HTERT RPE-1 (cell line): ENCODE results near the gene ATP6V1G1.

ENCODE experiments used
- in situ Hi-C: fragments of 300-500 bp; cut with MboI; formaldehyde crosslinking; loops from 4 replicates; pipeline ENCODE4 v1.14.3; 2020; ENCODE audit warnings: low sequenced_read_pairs

The ATP6V1G1 gene

DNA sequence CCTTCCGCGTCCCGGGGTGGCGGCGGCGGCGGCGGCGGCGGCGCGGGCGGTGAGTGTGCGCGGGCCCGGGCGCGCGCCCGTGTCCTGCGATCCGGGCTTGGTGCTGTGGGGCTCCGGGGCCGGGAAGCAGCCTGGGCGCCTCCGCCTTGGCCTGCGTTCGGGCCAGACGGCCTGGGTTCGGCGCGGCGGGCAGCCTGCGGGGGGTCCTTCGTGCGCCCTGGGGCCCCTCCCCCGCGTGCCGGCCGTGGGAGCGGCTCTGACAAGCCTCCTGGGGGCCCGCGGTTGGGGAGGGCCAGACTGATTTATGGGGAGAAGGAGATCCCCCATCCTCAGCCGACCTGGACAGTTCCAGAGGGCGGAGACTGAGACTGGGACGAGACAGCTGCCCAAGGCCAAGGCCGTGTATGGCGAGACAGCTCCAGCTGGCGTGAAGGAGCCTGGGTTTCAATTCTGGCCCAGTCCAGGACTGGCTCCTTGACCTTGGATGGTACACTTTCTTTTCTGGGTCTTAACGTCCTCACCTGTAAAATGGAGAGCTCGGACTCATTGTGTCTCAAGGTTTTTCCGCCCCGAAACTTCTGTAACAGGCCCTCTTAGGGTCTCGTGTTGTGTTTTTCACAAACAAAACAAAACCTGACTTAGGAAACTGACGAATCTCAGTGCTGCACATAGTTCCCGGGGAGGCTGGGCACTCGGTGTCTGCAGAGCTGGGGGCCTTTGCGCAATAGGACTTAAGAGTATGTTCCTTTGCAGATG is 24.1 kb downstream of the ATP6V1G1 start:
- in situ Hi-C loops, result no loop called here

DNA sequence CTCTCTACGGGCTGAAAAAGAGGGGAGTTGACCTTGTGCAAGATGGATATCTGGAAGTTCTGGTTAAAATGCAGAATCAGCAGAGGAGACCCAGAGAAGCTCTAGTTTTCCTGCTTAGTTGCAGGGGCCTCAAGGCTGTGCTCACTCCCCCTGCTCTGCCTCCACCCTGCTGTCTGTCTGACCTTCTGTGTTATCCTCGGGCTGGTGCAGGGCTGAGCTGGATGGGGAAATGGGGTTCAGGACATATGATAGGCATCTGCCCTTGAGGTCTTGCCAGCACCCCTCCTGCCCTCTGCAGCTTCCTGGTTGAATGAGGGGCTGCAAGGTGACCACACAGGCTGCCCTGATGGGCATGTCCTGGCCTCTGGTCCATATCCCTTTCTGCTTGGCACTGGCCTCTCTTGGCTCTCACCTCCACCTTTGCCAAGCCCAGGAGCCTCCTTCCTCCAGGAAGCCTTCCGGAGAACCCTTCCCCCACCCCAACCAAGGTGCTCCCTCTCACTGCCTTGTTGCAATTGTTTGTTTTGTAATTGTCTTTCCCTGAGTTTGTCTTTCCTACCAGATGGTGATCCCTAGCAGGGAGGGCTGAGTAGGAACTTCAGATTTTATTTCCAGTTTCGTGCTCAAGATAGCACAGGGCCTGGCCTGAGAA is 24.8 kb downstream of the ATP6V1G1 start:
- in situ Hi-C loops, result no loop called here

DNA sequence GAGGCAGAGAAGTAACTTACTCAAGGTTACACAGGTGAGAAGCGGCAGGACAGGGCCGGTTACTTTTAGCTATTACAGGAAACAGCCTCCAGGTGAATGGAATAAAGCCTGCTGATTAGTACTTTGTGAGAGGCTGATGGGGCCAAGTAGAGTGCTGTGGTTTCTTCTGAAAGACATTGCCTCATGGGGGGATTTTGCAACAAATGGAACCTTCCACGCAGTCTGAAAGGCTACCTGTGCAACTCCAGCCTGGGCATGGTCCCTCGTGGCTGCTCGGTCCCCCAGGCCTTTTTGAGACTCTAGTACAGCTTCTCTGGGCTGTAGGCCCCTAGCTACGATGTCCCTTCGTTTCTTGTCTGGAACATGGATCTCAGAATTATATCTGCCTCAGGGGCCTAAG is 25.5 kb downstream of the ATP6V1G1 start:
- in situ Hi-C loops, result no loop called here

DNA sequence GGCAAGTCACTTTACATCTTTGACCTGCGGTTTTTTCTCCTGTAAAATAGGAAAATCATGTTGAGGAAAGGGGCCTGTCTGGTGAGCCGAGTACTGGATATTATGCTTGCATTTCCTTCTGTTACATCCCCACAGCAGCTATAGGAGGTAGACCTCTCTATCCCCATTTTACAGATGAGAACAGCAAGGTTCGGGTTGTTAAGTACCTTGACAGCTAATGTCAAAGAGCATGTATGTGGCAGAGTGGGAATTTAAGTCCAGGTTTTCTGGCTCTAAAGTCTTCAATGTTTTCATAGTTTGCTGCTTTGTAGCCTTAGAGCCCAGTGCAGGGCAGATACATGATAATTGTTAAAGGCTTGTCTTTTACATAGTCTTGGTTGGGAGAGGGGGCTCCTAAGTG is 26.4 kb downstream of the ATP6V1G1 start:
- in situ Hi-C loops, result no loop called here

DNA sequence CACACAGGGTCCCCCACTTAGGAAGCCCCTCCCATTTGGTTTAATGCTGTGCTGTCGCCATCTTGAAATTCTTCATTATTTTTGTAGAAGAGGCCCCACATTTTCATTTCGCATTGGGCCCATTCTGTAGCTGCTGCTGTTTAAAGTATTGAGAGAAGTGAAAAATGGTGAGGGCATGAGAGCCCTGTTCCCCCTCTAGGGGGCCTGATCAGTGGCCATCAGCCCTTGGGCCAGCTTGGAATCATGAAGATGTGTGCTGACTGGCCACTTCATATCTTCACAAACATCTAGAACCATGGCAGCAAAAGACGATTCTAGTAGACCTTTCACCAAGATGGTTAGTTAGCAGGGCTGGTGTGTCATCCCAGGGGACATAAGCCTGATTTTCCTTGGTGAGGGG is 26.8 kb downstream of the ATP6V1G1 start:
- in situ Hi-C loops, result no loop called here

DNA sequence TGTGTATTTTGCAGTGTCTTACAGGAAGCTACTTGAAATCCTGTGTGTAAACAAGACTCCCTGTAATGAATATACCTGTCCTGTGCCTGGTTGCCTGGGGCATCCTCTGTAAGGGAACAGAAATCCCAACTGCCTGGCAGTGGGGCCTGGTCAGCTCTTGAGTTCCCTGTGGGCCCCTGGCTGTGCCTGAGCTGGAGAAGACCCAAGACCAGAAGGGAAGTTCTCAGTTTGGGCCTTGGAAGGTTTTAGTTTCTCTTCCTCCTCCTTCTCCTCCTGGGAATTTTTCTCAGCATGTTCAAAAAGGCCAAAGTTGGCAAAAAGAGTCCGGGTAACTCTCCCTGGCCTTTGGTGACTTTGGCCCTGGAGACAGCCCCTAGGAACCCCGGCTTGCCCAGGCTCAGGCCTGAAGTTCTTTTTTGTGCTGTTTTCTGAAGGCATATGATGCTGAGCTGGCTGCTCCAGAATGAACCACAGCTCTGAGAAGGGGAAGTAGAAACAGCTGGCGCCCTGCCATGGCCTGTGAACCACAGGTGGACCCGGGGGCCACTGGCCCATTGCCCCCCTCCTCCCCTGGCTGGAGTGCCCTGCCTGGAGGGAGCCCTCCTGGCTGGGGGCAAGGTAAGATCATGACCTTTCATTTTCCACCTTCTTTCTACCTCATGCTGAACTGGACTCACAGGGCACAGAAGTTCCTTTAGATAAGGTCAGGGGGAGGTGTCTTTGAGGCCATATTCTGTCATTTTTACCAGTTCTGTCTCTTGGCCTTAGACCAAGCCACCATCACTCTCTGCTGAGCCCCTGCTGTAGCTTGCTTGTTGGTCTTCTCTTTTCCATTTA is 29.3 kb downstream of the ATP6V1G1 start:
- in situ Hi-C loops, result no loop called here

DNA sequence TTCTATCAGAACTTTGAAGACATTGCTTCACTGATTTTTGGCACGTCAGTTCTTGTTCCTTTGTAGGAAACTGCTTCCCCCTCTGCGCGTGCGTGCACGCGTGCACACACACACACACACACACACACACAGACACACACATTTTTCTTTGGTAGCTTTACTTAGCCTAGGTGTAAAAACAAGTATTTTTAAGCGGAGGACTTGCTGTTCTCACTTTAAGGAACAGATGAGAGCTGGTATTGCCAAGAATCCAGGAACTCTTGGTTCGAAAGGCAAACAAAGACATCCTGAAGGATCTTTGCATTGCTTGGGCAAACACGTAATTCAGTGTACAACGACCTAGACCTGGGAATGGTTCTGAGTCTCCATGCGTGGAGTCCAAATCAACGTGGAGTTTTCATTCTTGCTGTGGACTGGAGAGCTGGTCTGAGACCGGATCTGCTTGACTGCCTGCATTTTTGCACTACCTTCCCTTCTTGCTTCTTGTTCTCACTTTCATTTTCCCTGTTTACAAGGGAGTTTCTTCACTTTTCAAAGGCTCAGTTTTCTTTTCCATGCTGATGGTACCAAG is 31.7 kb downstream of the ATP6V1G1 start:
- in situ Hi-C loops, result no loop called here

DNA sequence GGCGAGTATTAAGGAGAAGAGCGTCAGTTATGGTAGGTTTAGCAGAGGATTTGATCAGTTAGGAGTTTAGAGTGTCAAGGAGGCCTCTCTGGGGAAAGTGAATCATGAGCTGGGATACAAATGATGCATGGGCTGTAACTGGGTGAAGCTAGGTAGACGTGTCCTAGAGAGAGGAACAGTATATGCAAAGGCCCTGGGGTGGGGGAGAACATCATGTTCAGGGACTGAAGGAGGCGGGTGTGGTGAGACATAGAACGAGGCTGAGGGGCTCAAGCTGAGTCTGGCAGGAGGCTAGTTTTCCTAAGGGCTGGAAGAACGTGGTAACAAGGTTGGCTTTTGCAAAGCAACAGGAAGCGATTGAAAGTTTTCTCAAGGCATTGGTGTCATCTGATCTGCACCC is 34.0 kb downstream of the ATP6V1G1 start:
- in situ Hi-C loops, result no loop called here

DNA sequence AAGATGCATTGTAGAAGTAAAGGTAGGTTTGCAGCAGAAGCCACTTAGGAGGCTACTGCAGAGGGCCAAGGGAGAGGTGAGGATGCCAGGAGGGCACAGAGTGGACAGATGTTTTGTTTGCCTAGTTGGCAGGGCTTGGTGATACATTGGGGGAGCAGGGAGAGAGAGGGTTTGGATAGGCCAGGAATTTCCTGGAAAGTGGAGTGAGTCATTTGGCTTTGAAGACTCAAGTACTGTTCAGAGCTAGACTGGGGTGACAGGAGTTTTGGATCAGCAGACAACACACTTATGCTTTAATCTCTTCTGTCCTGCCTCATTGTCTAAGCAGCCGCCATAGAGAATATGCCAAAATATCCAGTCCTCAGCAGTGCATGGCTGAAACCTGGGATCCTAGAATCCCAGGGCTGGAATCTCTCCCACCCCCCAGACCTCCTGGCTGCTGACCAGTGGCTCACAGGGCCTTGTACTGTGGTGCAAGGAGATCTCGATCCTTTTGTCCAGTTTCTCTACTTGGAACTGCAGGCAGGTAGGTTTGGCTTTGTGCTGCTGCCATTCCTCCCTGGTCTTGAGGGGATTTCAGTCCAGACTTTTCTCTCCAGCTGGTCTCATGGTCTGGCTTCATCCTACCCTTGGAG is 34.5 kb downstream of the ATP6V1G1 start:
- in situ Hi-C loops, result no loop called here

DNA sequence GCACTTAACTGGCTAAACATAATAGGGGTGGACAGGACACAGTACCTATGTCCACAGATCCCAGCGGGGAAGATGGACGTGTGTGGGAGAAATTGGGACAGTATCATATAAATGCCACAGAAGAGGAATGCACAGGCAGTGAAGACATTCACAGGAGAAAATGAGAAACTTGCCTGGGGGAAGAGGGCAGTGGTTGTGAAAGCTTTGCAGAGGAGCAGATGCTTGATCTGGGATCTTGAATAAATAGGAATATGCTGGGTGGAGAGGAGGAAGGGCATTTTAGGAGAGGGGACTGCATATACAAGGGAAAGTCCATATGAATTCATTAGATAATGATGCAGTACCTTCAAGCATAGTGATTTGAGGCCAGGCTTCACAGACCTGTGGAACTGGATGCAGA is 37.1 kb downstream of the ATP6V1G1 start:
- in situ Hi-C loops, result loop anchor here (25.0 kb wide), 1 partner anchor 162 kb away; no protein-coding TSS in a partner anchor

DNA sequence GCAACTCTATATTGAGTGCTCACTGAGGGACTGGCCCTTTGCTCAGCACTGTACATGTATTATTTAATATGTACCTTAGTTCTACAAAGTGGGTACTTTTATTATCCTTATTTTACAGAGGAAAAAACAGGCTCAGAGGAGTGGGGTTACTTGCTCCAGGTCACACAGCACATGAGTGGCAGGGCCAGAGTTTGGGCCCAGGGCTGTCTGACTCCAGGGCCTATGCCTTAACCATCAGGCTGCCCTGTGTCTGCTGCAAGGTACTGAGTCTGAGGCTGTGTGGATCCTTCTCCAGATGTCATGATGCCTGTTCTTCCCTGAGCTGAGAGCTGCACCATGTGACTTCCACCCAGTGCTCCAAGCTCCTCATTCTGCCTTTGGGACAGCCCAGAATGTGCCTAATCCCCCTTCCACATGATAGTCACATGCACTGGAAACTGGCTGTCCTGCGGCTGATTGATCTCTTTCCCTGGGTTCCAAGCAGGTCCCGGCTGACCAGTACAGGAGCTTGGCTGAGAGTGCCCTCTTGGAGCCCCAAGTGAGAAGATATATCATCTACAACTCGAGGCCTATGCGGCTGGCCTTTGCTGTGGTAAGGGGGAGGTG is 38.9 kb downstream of the ATP6V1G1 start:
- in situ Hi-C loops, result loop anchor here (25.0 kb wide), 1 partner anchor 164 kb away; no protein-coding TSS in a partner anchor

DNA sequence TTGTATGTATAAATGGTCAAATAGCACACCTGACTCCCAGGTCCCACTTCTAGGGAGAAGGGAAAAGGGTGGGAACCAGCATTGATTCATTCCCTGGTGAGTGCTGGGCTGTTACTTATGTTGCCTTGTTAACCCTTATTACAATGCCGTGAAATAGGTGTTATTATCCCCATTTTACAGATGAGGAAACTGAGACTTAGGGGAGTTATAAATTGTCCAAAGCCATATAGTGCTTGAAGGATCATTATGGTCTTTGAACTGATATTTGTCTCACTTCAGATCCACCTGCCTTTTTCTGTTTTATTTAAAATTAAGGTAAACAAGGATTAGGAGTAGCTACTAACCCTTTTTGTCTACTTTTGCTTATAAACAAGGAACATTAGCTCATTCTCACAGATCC is 40.0 kb downstream of the ATP6V1G1 start:
- in situ Hi-C loops, result loop anchor here (25.0 kb wide), 1 partner anchor 165 kb away; no protein-coding TSS in a partner anchor

DNA sequence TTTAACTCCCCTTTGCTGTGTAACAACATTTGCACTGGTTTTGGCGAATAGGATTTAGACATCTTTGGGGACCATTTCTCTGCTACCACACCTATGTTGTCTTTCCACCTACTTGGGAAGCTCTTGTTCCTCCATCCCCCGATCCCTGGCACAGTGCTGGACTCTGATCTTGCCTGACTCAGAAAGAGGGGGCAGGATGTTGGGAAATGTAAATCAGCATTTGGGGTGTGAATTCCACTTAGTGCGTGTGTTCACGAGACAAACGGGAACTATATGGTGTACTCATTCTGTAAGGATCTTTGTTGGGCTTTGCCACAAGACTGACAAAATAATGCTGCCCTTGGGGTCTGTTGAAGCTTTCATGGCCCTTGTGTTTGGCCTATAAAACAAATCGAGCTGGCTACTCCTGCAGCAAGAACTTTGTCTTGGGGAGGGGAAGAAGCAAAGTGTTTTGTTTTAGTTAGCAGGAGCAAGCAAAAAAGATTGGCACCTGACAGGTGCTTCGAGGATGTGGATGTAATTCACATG is 42.1 kb downstream of the ATP6V1G1 start:
- in situ Hi-C loops, result loop anchor here (25.0 kb wide), 1 partner anchor 167 kb away; no protein-coding TSS in a partner anchor

DNA sequence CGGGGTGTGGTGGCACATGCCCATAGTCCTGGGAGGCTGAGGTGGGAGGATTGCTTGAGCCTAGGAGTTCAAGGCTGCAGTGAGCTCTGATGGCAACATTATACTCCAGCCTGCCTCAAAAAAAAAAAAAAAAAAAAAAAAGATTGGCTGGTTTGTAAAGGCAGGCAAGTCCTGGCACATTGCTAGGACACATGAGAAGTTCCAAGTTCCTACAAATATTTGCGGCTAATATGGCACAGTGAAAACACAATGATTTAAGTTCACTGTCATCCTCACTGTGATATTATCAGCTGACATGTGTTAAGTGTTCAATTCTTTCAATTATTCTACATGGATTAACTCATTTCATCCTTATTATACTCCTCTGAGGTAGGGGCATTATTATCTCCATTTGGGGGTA is 43.6 kb downstream of the ATP6V1G1 start:
- in situ Hi-C loops, result loop anchor here (25.0 kb wide), 1 partner anchor 169 kb away; no protein-coding TSS in a partner anchor

DNA sequence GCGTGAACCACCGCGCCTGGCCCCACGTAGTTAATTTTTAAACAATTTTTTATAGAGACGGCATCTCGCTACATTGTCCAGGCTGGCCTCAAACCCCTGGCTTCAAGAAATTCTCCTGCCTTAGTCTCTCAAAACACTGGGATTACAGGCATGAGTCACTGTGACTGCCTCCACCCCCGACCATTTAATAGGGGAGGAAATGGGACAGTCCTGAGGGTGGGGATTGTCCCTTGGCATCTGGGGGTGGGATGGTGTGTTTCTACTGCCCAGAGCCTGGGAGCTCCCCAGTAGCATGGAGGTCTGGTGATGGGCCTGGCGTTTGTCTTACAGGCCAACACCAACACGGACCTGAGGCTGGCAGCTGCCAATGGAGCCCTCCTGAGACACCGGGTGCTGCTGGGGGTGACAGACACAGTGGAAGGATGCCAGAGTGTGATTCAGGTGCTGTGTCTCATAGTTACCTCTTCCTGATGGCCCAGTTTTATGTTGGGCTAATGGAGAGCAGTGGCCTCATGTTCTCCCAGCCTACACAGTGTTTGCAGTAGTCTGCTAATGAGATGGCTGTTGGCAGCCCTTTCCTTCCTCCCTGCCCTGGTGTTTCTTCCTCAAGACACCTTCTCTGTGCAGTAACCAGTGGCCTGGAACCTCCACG is 46.0 kb downstream of the ATP6V1G1 start:
- in situ Hi-C loops, result loop anchor here (25.0 kb wide), 1 partner anchor 171 kb away; no protein-coding TSS in a partner anchor

DNA sequence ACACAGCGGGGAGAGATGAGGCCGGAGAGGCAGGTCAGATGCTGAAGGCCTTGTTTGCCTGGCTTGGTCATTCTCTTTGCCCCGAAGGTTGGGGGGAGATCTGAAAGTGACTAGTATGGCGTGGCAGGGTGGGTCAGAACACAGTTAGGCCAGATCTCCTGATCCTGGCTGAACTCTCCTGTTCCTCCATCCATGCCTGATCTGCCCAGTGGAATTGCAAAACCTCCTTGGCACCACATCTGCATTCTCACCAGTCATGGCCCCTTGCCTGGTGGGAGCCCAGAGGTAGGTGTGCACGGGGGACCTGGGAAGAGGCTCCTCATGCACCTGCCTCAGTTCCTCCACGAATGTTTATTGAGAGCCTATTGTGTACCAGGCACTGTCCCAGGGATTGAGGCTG is 46.8 kb downstream of the ATP6V1G1 start:
- in situ Hi-C loops, result loop anchor here (25.0 kb wide), 1 partner anchor 172 kb away; no protein-coding TSS in a partner anchor

DNA sequence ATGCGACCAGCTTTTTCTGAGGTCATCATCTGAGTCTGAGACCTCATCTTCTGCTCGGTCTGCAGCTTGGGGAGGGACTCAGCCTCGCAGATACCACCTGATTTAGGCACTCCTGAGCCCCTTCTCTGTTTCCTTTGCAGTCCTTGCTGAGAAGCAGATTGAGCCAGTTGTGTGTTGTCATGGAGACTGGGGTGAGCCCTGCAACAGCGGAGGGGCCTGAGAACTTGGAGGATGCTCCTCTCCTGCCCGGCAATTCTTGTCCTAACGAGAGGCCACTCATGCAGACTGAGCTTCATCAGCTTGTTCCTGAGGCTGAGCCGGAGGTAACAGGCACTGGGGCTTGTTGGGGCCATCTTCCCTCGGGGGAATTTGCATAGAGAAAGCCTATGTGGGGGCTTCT is 50.8 kb downstream of the ATP6V1G1 start:
- in situ Hi-C loops, result loop anchor here (25.0 kb wide), 1 partner anchor 176 kb away; no protein-coding TSS in a partner anchor

DNA sequence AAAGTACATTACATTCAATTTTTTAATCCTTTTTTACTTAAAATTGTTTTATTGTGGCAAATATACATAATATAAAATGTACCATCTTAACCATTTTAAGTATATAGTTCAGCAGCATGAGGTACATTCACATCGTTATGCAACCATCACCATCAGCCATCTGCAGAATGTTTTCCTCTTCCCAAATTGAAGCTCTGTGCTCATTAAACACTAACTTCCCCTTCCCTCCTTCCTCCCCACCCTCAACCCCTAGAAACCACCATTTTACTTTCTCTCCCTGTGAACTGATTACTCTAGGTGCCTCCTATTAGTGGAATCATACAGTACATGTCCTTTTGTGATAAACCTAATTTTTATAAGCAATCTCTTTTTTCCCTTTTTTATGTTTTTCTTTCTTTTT is 54.4 kb downstream of the ATP6V1G1 start:
- in situ Hi-C loops, result loop anchor here (25.0 kb wide), 1 partner anchor 180 kb away; no protein-coding TSS in a partner anchor

DNA sequence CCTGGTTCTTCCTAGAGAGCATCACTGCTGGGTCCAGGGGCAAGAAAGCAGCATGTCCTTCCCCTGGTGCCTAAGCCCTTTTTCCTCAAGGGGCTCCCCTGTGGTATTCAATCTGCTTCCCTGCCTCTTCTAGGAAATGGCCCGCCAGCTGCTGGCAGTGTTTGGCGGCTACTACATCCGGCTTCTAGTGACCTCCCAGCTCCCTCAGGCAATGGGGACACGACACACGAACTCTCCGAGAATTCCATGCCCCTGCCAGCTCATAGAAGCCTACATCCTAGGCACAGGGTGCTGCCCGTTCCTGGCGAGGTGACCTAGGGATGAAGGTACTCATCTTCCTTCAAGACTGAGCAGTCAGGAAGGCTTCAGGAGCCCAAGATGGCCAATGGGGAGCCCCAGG is 55.4 kb downstream of the ATP6V1G1 start:
- in situ Hi-C loops, result loop anchor here (25.0 kb wide), 1 partner anchor 181 kb away; no protein-coding TSS in a partner anchor
